Activated CD8-positive, alpha-beta T cell treated with anti-CD3 and anti-CD28 coated beads for 36 hours (primary cell): Measurements from ENCODE around the gene ZIC4. TPM values are rescaled to one million over a fixed set of nuclear protein-coding genes. Genes with fewer than 3 reads are reported as not detected.

ENCODE experiments used
- ATAC-seq: fragments of 200-7000 bp; cut with Tn5 transposase; one replicate; pipeline ENCODE4 v1.10.0; 2021; ENCODE audit warnings: mild to moderate bottlenecking, moderate library complexity
- CTCF ChIA-PET: fragments of 350-600 bp; sonication (Branson Sonifier 250); formaldehyde crosslinking; loops from one replicate; lab custom pipeline; 2021; ENCODE audit warnings: antibody characterized with exemption; lab: Charles Lee
- POLR2A ChIA-PET: fragments of 350-600 bp; sonication (Branson Sonifier 250); formaldehyde crosslinking; loops from one replicate; lab custom pipeline; 2021; ENCODE audit warnings: antibody characterized with exemption; lab: Charles Lee
- DNase-seq: peaks from one replicate; pipeline ENCODE4 v3.0.0-alpha.2; 2020
- H3K27ac Mint-ChIP-seq: one replicate; pipeline ENCODE4 v1.8.0; 2021; ENCODE audit warnings: mild to moderate bottlenecking, mixed read lengths
- H3K27me3 Mint-ChIP-seq: one replicate; pipeline ENCODE4 v1.8.0; 2021; ENCODE audit warnings: mixed read lengths
- H3K36me3 Mint-ChIP-seq: one replicate; pipeline ENCODE4 v1.8.0; 2021; ENCODE audit warnings: low read depth, mixed read lengths
- H3K4me1 Mint-ChIP-seq: one replicate; pipeline ENCODE4 v1.8.0; 2021; ENCODE audit warnings: low read depth, mixed read lengths
- H3K4me3 Mint-ChIP-seq: one replicate; pipeline ENCODE4 v1.8.0; 2021; ENCODE audit warnings: mild to moderate bottlenecking, moderate library complexity, mixed read lengths
- H3K9me3 Mint-ChIP-seq: one replicate; pipeline ENCODE4 v1.8.0; 2021; ENCODE audit warnings: mixed read lengths
- intact Hi-C: fragments of 100-400 bp; cut with micrococcal nuclease; formaldehyde crosslinking; loops from one replicate; pipeline ENCODE4 v1.10.0; 2022
- total RNA-seq, 2 experiments: library from RNA; stranded (reverse); gene quantifications; one replicate each; pipeline ENCODE4 v1.2.3, GENCODE V29; 2021
- TF ChIP-seq, protein P1 (sequence below): fragments of 200-600 bp; IDR thresholded peaks from one replicate; pipeline ENCODE4 v1.8.0; 2022; ENCODE audit warnings: antibody characterized with exemption, mild to moderate bottlenecking

The ZIC4 gene
- total RNA-seq, 2 experiments from 2014 or later = not detected

DNA sequence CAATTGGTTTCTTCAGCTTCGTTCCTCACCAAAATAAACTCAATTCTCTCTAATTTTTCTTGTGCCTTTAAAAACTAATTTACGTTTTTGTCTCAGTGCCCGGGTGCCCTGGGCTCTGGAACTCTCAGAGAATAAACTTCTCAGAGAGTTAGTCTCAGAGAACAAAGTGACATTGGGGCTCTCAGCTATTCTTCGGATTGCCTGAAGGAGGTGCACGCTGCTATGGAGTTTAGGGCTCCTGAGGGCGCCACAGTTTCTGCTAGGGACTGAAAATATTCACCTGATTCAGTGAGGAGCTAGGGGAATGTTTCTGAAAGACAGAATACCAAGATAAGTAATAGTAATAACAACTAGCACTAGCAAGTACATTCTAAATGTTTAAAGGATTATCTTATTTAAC, 22.7 kb downstream of the ZIC4 start:
- ATAC-seq (no peak), DNase-seq (no peak)
- H3K4me1 Mint-ChIP-seq = no peaks in the 10 kb centered on the region
- peaks cover 4% of the 10 kb centered on the region for H3K36me3 Mint-ChIP-seq
- intact Hi-C loops = no loop called here
- ChIA-PET POLR2A (no interaction called here), CTCF (no interaction called here)
- peaks cover 2% of the 10 kb centered on the region for H3K9me3 Mint-ChIP-seq
- no peak overlapping the region for H3K27ac Mint-ChIP-seq
- H3K27me3 Mint-ChIP-seq = peaks cover 83% of the 10 kb centered on the region
- TF ChIP-seq, protein P1, sequence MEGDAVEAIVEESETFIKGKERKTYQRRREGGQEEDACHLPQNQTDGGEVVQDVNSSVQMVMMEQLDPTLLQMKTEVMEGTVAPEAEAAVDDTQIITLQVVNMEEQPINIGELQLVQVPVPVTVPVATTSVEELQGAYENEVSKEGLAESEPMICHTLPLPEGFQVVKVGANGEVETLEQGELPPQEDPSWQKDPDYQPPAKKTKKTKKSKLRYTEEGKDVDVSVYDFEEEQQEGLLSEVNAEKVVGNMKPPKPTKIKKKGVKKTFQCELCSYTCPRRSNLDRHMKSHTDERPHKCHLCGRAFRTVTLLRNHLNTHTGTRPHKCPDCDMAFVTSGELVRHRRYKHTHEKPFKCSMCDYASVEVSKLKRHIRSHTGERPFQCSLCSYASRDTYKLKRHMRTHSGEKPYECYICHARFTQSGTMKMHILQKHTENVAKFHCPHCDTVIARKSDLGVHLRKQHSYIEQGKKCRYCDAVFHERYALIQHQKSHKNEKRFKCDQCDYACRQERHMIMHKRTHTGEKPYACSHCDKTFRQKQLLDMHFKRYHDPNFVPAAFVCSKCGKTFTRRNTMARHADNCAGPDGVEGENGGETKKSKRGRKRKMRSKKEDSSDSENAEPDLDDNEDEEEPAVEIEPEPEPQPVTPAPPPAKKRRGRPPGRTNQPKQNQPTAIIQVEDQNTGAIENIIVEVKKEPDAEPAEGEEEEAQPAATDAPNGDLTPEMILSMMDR = no peak
- H3K4me3 Mint-ChIP-seq = no peak overlapping the region

DNA sequence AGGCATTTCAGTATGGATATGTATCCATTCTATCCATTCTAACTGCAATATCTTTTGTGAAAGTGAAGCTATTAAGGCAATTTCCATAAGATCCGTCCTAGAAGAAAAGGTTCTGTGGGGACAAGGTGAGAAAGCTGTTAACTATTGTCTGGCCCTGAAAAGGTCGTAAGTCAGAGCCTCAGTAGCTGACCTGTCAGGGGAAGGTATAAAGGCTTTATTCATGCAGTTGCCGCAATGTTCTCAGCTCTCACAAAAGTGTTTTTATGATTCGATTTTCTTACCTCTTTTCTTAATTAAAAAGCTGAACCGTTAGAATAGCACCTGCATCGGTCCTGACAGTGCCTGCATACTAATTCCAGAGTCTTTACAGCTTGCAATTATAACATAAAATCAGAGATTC, 24.7 kb downstream of the ZIC4 start:
- Mint-ChIP-seq H3K4me1 (no peaks in the 10 kb centered on the region), H3K27me3 (peaks cover 82% of the 10 kb centered on the region), H3K27ac (no peak overlapping the region), H3K36me3 (no peaks in the 10 kb centered on the region), H3K4me3 (no peak overlapping the region), H3K9me3 (peaks cover 2% of the 10 kb centered on the region)
- POLR2A ChIA-PET = no interaction called here
- TF ChIP-seq, protein P1 = no peak
- DNase-seq = no peak
- intact Hi-C loops = no loop called here
- no peak for ATAC-seq
- CTCF ChIA-PET = interaction anchor here (1.1 kb wide), 1 partner anchor 9 kb away, joined by 3 read pairs; no protein-coding TSS in a partner anchor

DNA sequence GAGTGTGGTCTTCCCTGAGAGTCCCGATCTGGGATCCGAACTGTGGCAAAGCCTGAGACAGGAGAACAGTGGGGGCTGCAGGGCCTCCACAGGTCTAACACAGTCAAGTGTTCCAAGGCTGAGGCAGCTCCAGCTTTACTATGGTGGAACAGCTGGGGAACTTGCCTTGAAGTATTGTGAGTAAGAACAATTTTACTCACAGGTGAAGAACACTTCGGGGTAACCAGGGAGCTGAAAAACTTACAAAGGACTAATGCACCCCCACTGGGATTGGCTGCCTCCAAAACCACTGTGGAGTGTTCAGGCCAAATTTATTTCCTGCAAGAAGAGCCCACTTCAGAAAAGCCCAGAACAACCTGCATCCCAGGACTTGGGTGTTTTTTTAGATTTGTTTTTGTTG, 25.4 kb downstream of the ZIC4 start:
- intact Hi-C loops = no loop called here
- ChIA-PET CTCF (interaction anchor here (1.1 kb wide), 1 partner anchor 10 kb away, joined by 3 read pairs; no protein-coding TSS in a partner anchor), POLR2A (no interaction called here)
- peaks cover 2% of the 10 kb centered on the region for H3K9me3 Mint-ChIP-seq
- H3K36me3 Mint-ChIP-seq = no peaks in the 10 kb centered on the region
- no peak for DNase-seq
- H3K27me3 Mint-ChIP-seq = peaks cover 76% of the 10 kb centered on the region
- no peak overlapping the region for H3K27ac Mint-ChIP-seq
- TF ChIP-seq, protein P1 = no peak
- H3K4me1 Mint-ChIP-seq = no peaks in the 10 kb centered on the region
- no peak for ATAC-seq
- H3K4me3 Mint-ChIP-seq = no peak overlapping the region

DNA sequence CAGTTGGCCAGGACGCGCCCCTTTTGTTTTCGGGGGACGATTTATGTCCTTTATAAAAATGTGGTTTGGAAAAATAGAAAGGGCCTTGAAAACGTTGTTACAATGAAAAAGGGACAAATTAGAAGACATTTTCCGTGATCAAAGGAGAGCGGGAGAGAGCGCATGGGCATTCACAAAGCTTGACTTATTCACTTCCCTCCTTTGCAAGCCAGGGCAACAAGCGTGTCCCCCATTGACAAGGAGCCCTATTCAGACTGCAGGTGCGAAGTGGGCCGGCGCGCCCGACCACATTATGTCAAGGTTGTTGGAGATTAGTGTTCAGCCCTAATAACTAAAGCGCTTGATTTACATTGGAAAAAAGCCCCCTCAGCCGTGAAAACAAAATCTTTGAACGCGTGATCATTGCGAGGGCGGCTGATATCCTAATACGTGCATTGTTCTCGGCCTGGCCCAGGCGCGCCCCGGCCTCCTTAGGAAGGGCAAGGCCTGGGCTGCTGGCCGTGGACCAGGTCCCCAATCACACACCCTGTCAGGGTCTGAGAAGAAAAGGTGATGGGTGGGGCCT, 25.9 kb downstream of the ZIC4 start:
- no peaks in the 10 kb centered on the region for H3K36me3 Mint-ChIP-seq
- TF ChIP-seq, protein P1 = no peak
- intact Hi-C loops = no loop called here
- ChIA-PET POLR2A (no interaction called here), CTCF (no interaction called here)
- H3K4me3 Mint-ChIP-seq = no peak overlapping the region
- no peak overlapping the region for H3K27ac Mint-ChIP-seq
- DNase-seq (no peak), ATAC-seq (no peak)
- H3K4me1 Mint-ChIP-seq = no peaks in the 10 kb centered on the region
- H3K27me3 Mint-ChIP-seq = peaks cover 71% of the 10 kb centered on the region
- H3K9me3 Mint-ChIP-seq = peaks cover 2% of the 10 kb centered on the region

DNA sequence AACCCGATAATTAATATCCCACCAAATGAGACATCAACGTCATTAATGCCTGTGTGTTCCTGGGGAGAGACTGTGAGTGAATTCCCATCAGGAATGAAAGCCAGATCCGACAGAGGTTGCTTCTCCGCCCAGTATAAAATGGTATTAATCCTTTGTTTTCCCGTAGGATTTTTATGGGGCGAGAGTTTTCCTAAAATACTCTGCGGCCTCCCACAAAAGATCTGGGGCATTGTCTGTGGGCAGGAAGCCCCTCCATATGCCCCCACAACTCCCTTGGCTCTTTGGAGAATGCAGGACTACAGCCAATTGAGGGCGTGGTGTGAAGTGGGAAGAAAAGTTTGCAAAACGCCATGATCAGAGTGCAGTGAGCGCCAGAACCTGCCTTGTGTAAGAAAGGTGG, 26.7 kb downstream of the ZIC4 start:
- H3K36me3 Mint-ChIP-seq = no peaks in the 10 kb centered on the region
- no peak for ATAC-seq
- H3K27me3 Mint-ChIP-seq = peaks cover 67% of the 10 kb centered on the region
- TF ChIP-seq, protein P1 = no peak
- ChIA-PET POLR2A (no interaction called here), CTCF (no interaction called here)
- intact Hi-C loops = no loop called here
- no peak for DNase-seq
- H3K27ac Mint-ChIP-seq = no peak overlapping the region
- peaks cover 2% of the 10 kb centered on the region for H3K9me3 Mint-ChIP-seq
- no peaks in the 10 kb centered on the region for H3K4me1 Mint-ChIP-seq
- no peak overlapping the region for H3K4me3 Mint-ChIP-seq
